Measurements from ENCODE around the gene FMO1. TPM values are rescaled to one million over a fixed set of nuclear protein-coding genes. Genes with fewer than 3 reads are reported as not detected.

The FMO1 gene
- total RNA-seq, 1 donor: under 0.01 TPM

- H3K4me3 ChIP-seq (ENCODE audit: low read depth, low read length): no peak overlapping the region
- no peak for DNase-seq (ENCODE audit: low read depth)
- no peak for TF ChIP-seq CTCF (IDR thresholded peaks at IDR 0.05; ENCODE audit: insufficient read depth, low read depth, low read length)
Measured at GRCh38 chr1:171311771-171312558, 63.7 kb downstream of the FMO1 start.

- DNase-seq (ENCODE audit: low read depth): no peak
- no peak overlapping the region for H3K4me3 ChIP-seq (ENCODE audit: low read depth, low read length)
- TF ChIP-seq CTCF (IDR thresholded peaks at IDR 0.05; ENCODE audit: insufficient read depth, low read depth, low read length): no peak
Measured at GRCh38 chr1:171313319-171313834, 65.1 kb downstream of the FMO1 start.

- DNase-seq (ENCODE audit: low read depth): peak; percentile 99
- peak within 1 kb of the TSS; percentile 33 for H3K4me3 ChIP-seq (ENCODE audit: low read depth, low read length)
- peak; percentile 74 for TF ChIP-seq CTCF (IDR thresholded peaks at IDR 0.05; ENCODE audit: insufficient read depth, low read depth, low read length)
Measured at GRCh38 chr1:171313835-171314320, 65.6 kb downstream of the FMO1 start, which contains the start of gene FMO4. Gene FMO4, plus strand, starts transcription at chr1:171314183. Its CDS starts 5,643 bp downstream, at chr1:171319826.

GRCh38 chr1:171329251-171329650 is 81.0 kb downstream of the FMO1 start:
- TF ChIP-seq CTCF (IDR thresholded peaks at IDR 0.05; ENCODE audit: insufficient read depth, low read depth, low read length): no peak
- DNase-seq (ENCODE audit: low read depth): no peak
- no peak overlapping the region for H3K4me3 ChIP-seq (ENCODE audit: low read depth, low read length)

- no peak for DNase-seq (ENCODE audit: low read depth)
- no peak overlapping the region for H3K4me3 ChIP-seq (ENCODE audit: low read depth, low read length)
- no peak for TF ChIP-seq CTCF (IDR thresholded peaks at IDR 0.05; ENCODE audit: insufficient read depth, low read depth, low read length)
Measured at GRCh38 chr1:171334024-171334640, 85.8 kb downstream of the FMO1 start.

Small RNAs within 50 kb of the gene (small RNA-seq; reads per million reads assigned to genes)
- gene RF00019: not detected

Other genes starting within 250 kb of the FMO1 start
- 0.64 and 0.86 TPM in 2 replicates for gene FMO3, start 157.6 kb upstream of the FMO1 start, total RNA-seq
- gene FMO2, start 63.2 kb upstream of the FMO1 start, total RNA-seq: 0.97 and 1.7 TPM in 2 replicates
- 1.3 and 1.7 TPM in 2 replicates for gene FMO4, start 65.7 kb downstream of the FMO1 start, total RNA-seq
- 47.4 and 51.8 TPM in 2 replicates for gene PRRC2C, start 237.0 kb downstream of the FMO1 start, total RNA-seq

Data from fibroblast of villous mesenchyme (primary cell).